Measurements from ENCODE around the gene PRR33. TPM values are rescaled to one million over a fixed set of nuclear protein-coding genes. Genes with fewer than 3 reads are reported as not detected.
"Not testable (repeated sequence)": the region's sequence is repeated elsewhere in the genome, so short reads cannot be mapped to it uniquely, and the experiment has no call there.

The PRR33 gene
- total RNA-seq: not detected
- under 1 TPM in 1 of 3 donors, not detected in 2; 0.13 TPM for polyA plus RNA-seq

GRCh38 chr11:1891831-1892115, at the start of gene PRR33:
PRR33 (minus strand) TSS chr11:1891895; CDS start chr11:1890584, 1,311 bp downstream.
- H3K9me3 ChIP-seq: no peaks in the 10 kb centered on the region
- no peak for DNase-seq
- no peaks in the 10 kb centered on the region for H3K4me1 ChIP-seq
- H3K36me3 ChIP-seq: no peaks in the 10 kb centered on the region
- TF ChIP-seq CTCF (IDR thresholded peaks at IDR 0.05): no peak
- no peak for TF ChIP-seq EP300 (IDR thresholded peaks at IDR 0.05)
- no peak for TF ChIP-seq POLR2A (IDR thresholded peaks at IDR 0.05)
- TF ChIP-seq POLR2AphosphoS5 (IDR thresholded peaks at IDR 0.05): no peak
- H3K27ac ChIP-seq: no peak within 1 kb of the TSS
- WGBS, 2 donors: 78 to 83% methylated on average over 7 of the region's 7 CpGs
- no peaks in the 10 kb centered on the region for H3K27me3 ChIP-seq
- intact Hi-C loops (cut with DNase I): no loop called here
- no peak within 1 kb of the TSS for H3K4me3 ChIP-seq

- not testable (repeated sequence) for H3K9me3 ChIP-seq, H3K27ac ChIP-seq, H3K36me3 ChIP-seq, H3K4me1 ChIP-seq, H3K27me3 ChIP-seq, H3K4me3 ChIP-seq
- peak; percentile 19 for DNase-seq
- intact Hi-C loops (cut with DNase I): loop anchor here (1.0 kb wide), 2 partner anchors 24 to 45 kb away; no protein-coding TSS in a partner anchor
- WGBS, 2 donors: 87 to 95% methylated on average over 1 of the region's 1 CpG
Measured at GRCh38 chr11:1939788-1940187, 48.1 kb upstream of the PRR33 start.

GRCh38 chr11:1939006-1939625, 47.4 kb upstream of the PRR33 start:
- Histone ChIP-seq H3K27ac (peak overlapping the region in 2 of 4 donors; percentile 12 to 42), H3K27me3 (peaks cover 0 to 5% (median 0%) of the 10 kb centered on the region in 3 donors), H3K36me3 (no peaks in the 10 kb centered on the region), H3K9me3 (no peaks in the 10 kb centered on the region), H3K4me3 (peak overlapping the region in 1 of 4 donors; percentile 2), H3K4me1 (peaks cover 0 to 6% (median 3%) of the 10 kb centered on the region in 4 donors)
- intact Hi-C loops (cut with DNase I): loop anchor here (1.0 kb wide), 2 partner anchors 24 to 45 kb away; no protein-coding TSS in a partner anchor
- WGBS, 2 donors: 23 to 29% methylated on average over 23 of the region's 23 CpGs
- TF ChIP-seq POLR2AphosphoS5 (IDR thresholded peaks at IDR 0.05) (no peak), POLR2A (IDR thresholded peaks at IDR 0.05) (no peak), CTCF (IDR thresholded peaks at IDR 0.05) (no peak), EP300 (IDR thresholded peaks at IDR 0.05) (no peak)
- DNase-seq: peak; percentile 71

GRCh38 chr11:1938343-1939005, 46.8 kb upstream of the PRR33 start:
- DNase-seq: peak; percentile 47
- TF ChIP-seq CTCF (IDR thresholded peaks at IDR 0.05) (no peak), EP300 (IDR thresholded peaks at IDR 0.05) (no peak), POLR2AphosphoS5 (IDR thresholded peaks at IDR 0.05) (no peak), POLR2A (IDR thresholded peaks at IDR 0.05) (no peak)
- no peaks in the 10 kb centered on the region for H3K36me3 ChIP-seq
- peaks cover 0 to 5% (median 0%) of the 10 kb centered on the region in 3 donors for H3K27me3 ChIP-seq
- WGBS, 2 donors: 80 to 85% methylated on average over 27 of the region's 27 CpGs
- peak overlapping the region in 1 of 4 donors; percentile 12 for H3K27ac ChIP-seq
- peaks cover 0 to 6% (median 3%) of the 10 kb centered on the region in 4 donors for H3K4me1 ChIP-seq
- intact Hi-C loops (cut with DNase I): loop anchor here (1.0 kb wide), 2 partner anchors 23 to 44 kb away; no protein-coding TSS in a partner anchor
- H3K9me3 ChIP-seq: no peaks in the 10 kb centered on the region
- no peak overlapping the region for H3K4me3 ChIP-seq

GRCh38 chr11:1937616-1938342, 46.1 kb upstream of the PRR33 start:
- 69 to 87% methylated on average over 35 of the region's 35 CpGs for WGBS, 2 donors
- DNase-seq: peak; percentile 62
- no peaks in the 10 kb centered on the region for H3K9me3 ChIP-seq

More at GRCh38 chr11:1937616-1938342, 46.1 kb upstream of the PRR33 start:
- no peak overlapping the region for H3K27ac ChIP-seq
- no peak overlapping the region for H3K4me3 ChIP-seq
- peaks cover 0 to 6% (median 3%) of the 10 kb centered on the region in 4 donors for H3K4me1 ChIP-seq
- H3K36me3 ChIP-seq: no peaks in the 10 kb centered on the region
- intact Hi-C loops (cut with DNase I): no loop called here
- H3K27me3 ChIP-seq: peaks cover 0 to 5% (median 0%) of the 10 kb centered on the region in 3 donors
- TF ChIP-seq POLR2AphosphoS5 (IDR thresholded peaks at IDR 0.05) (no peak), POLR2A (IDR thresholded peaks at IDR 0.05) (no peak), CTCF (IDR thresholded peaks at IDR 0.05) (no peak), EP300 (IDR thresholded peaks at IDR 0.05) (no peak)

Data from sigmoid colon (tissue), 7 donors.